ENCODE data around the gene SORCS1. TPM values are rescaled to one million over a fixed set of nuclear protein-coding genes. Genes with fewer than 3 reads are reported as not detected.

The SORCS1 gene
- total RNA-seq, 1 donor from 2014 or later: 1.7 TPM

DNA sequence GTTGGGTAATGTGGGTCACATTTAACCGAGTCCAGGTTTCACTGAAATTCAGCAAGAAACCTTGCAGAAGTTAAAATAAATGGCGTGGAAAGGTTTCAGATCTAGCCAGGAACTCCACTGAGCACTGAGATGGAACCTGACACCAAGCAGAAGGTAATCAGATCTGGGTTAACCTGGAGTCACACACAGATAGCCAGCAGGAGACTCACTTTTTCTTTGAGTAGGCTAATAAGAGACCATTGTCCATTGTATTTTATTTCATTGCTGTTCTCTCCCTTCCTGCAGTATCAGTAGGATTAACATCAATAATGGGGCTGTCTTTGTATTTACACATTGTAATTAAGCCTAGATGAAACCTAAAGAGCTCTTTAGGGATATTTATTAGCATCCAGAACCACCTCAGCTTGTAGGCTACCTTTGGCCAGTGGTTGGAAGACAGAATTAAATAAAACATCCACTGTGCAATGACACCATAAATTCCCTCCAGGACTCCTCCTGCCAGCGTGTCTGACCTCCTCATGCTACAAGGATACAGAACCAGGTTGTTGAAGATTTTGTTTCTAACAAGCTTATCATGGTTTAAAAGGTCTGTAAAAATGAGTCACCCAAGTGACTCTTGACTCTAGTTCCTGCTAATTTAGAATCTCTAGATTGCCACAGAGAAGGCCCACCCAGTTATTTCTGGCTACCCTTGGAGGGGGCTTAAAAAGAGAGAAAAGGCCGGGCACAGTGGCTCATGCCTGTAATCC, 151.1 kb downstream of the SORCS1 start:
- intact Hi-C loops (cut with DNase I): no loop called here
- DNase-seq (no peak), ATAC-seq (ENCODE audit: poor library complexity) (no peak)

DNA sequence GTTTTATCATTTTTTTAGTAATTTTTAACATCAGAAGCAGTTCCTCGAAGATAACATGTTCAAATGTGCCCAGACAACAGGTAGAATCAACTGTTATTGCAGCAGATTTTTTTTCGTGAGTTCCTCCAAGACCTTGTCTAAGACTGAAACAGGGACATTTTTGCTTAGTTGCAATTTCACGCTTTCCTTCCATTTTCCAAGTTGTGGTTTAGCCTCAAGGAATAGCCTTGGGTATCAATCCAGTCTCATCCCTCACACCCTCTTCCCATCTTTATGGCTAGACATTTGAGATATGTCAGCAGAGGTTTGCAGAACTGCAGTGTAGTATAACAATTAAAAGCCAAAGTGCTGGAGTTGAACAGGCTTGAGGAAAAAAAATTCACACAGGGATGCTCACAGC, 152.5 kb downstream of the SORCS1 start:
- ATAC-seq (ENCODE audit: poor library complexity) (no peak), DNase-seq (no peak)
- intact Hi-C loops (cut with DNase I): no loop called here

DNA sequence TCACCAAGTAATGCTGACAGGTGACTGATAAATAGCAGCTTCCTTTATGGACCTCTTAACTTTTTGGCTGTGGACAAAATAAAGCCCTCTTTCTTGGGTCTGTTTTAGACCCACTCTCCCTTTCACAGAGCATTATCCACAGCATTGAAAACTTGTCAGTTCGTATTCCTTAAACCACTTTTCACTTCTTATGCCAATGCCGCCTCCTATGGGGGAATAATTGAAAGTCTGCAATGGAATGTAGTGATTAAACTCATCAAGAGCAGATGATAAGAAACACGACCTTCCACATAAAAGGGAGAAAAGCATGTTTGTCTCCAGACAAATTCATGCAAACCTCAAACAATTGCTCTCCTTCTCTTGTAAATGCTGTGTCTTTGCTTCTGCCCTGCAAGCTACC, 153.4 kb downstream of the SORCS1 start:
- intact Hi-C loops (cut with DNase I): no loop called here
- DNase-seq: no peak
- no peak for ATAC-seq (ENCODE audit: poor library complexity)

GRCh38 chr10:107010531-107010930, 154.0 kb downstream of the SORCS1 start:
- no peak for ATAC-seq (ENCODE audit: poor library complexity)
- no peak for DNase-seq
- intact Hi-C loops (cut with DNase I): no loop called here

DNA sequence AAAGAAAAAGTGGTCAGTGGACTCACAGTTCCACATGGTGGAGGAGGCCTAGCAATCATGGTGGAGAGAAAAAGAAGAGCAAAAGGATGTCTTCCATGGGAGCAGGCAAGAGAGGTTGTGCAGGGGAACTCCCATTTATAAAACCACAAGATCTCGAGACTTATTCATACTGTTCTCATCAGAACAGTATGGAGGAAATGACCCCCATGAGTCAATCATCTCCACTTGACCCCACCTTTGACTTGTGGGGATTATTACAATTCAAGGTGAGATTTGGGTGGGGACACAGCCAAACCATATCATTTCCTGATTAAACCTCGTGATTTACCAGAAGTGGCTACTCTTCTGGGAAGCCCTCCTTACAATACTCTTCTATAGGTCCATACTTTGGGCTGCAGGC, 160.1 kb downstream of the SORCS1 start:
- DNase-seq (no peak), ATAC-seq (ENCODE audit: poor library complexity) (no peak)
- intact Hi-C loops (cut with DNase I): no loop called here

- DNase-seq (no peak), ATAC-seq (ENCODE audit: poor library complexity) (no peak)
- intact Hi-C loops (cut with DNase I): no loop called here
Observed at GRCh38 chr10:107002068-107002467, 162.4 kb downstream of the SORCS1 start.

- DNase-seq: no peak
- intact Hi-C loops (cut with DNase I): no loop called here
- ATAC-seq (ENCODE audit: poor library complexity): no peak
Observed at GRCh38 chr10:106999118-106999707, 165.3 kb downstream of the SORCS1 start.

DNA sequence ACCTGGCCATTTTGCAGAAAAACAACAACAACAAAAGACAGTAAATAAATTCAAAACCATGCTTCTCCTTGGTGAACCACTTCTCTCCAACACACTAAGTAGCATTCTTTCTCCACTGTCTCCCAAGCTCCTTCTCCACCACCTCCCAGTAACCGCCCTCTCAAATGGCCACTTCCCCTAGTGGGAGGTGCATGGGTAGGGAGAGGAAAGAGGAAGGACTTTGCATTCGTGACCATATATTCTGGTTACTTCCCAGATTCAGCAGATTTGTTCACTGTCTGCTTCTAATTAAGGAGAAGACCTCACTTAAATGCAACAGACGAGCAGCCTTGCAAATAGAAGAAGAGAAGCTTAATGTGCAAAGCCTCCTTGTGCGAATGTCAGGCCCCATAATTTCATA, 166.8 kb downstream of the SORCS1 start:
- peak; percentile 47 for DNase-seq
- intact Hi-C loops (cut with DNase I): no loop called here
- peak; percentile 71 for ATAC-seq (ENCODE audit: poor library complexity)

GRCh38 chr10:106996510-106996909, 168.0 kb downstream of the SORCS1 start:
- ATAC-seq (ENCODE audit: poor library complexity) (no peak), DNase-seq (no peak)
- intact Hi-C loops (cut with DNase I): no loop called here

DNA sequence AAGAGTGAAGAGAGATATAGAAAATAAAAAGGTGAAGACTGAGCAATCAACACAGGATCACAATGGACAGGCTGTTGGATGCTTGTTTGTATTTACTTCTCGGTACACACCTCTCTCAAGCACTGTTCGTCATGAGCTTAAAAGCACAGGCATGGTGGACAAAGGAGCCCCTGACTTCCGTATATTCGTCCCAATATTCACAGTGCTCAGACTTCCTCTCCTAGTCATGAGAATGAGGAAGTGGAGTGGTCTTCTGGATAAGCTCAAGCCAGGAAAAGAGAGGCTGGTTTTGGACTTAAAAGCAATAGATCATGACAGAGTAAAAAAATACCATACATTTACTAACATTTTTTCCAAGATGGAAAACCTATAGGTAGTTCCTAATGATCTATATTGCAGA, 172.5 kb downstream of the SORCS1 start:
- ATAC-seq (ENCODE audit: poor library complexity): no peak
- no peak for DNase-seq
- intact Hi-C loops (cut with DNase I): no loop called here

GRCh38 chr10:106991091-106991490, 173.4 kb downstream of the SORCS1 start:
- no peak for DNase-seq
- intact Hi-C loops (cut with DNase I): no loop called here
- ATAC-seq (ENCODE audit: poor library complexity): no peak

GRCh38 chr10:106987362-106987761, 177.1 kb downstream of the SORCS1 start:
- intact Hi-C loops (cut with DNase I): no loop called here
- DNase-seq (no peak), ATAC-seq (ENCODE audit: poor library complexity) (no peak)

DNA sequence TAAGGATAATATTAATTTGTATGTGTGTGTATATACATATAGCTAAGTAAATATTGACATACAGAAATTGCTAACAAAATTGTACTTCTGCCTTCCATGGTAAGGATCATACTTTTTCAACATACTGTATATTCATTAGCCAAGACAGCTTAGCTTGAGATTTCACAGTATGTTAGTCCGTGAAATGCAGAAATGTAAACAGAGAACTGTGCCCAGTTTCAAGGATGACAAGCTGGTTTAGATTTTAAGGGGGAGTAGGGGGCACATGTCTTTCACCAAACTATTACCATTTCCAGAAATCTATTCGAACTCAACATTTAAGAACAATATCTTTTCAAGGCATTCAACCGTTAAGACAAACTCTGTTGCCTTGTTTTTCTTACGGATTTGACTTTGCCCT, 182.2 kb downstream of the SORCS1 start:
- ATAC-seq (ENCODE audit: poor library complexity): no peak
- intact Hi-C loops (cut with DNase I): no loop called here
- no peak for DNase-seq

DNA sequence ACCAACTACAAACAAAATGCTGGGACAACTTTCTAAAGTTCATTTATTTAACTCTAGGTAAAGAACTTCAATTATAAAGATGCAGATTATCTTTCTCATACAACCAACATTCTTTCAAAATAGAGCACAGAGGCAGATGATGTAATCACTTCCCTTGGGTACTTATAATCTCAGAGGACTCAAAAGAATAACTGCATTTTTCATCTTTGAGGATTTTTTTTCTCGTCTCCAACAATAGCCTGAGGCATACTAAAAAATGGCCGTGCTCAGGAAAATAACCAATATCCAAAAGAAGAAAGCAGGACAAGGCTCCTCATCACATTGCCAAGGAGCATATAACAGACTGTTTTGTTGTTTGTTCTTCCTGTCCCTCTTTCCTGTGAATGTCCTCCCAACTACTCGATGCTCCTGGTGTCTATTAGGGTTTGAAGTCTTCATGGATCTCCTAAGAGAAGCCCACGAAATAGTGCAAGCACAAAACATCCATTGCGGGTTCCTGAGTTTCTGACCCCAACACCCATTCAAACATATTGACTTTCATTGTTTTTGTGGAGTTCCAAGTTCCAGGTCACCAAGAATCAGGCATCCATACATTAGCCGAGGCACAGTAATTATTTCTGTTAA, 182.9 kb downstream of the SORCS1 start:
- no peak for ATAC-seq (ENCODE audit: poor library complexity)
- DNase-seq: no peak
- intact Hi-C loops (cut with DNase I): no loop called here

DNA sequence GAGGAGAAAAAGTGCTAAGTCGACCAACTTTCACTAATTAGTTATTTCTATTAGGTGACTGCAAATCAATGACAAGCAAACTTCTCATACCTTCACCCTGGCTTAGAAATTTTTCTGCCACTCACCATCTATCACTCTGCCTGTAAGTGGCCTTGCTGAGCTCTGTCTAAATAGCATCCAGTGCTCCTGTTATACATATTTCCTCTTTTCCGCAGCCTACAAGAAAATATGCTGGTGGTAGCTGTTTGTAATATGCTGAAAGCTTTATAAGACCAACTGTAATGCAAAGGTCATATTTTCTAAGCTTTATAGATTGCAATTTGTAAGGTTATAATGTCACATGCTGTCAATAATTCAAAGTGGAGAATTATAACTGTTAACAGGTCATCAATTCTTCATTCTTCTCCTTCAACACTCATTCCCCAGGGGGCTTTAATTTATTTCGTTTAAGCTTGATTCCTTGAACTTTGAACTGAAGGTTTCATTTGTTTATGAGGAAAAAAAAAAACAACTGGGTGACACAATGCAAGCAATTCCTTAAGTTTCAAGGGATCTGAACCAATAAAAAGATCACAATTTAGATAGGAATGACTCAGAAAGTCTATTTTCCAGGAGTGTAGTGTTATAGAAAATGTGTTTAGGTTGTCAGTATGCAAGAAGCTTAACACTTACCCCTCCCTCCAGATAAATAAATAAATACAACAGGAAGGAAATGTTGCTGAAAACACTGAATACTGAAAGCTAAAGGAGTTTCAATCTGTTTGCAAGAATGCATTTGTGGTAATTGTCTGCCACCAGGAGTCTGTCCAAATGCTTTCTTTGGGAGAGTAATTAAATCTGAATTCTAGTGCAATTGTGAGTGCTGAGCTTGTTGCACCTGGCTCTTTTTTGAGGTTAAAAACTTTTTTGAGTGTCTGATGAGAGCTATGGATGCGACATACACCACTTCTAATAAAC, 183.7 kb downstream of the SORCS1 start:
- no peak for DNase-seq
- no peak for ATAC-seq (ENCODE audit: poor library complexity)
- intact Hi-C loops (cut with DNase I): no loop called here

GRCh38 chr10:106978756-106979155, 185.8 kb downstream of the SORCS1 start:
- ATAC-seq (ENCODE audit: poor library complexity) (no peak), DNase-seq (no peak)
- intact Hi-C loops (cut with DNase I): no loop called here

DNA sequence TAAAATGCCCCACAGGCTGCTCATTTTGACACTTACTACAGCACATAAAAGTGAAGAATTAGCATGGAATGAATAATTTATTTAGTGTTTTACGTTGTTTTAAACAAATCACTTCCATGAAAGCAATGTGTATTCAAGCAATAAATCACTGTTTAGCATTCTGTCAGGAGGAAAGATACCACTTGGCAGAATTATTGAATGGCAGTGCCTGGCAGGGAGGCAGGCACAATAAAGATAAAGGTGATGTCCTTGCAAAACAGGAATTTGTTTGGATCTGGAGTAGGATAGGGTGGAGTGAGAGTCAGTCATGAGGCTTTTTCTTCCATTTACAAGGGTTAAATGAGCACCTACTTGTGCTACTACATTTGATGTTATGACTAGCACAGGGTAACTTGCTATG, 190.8 kb downstream of the SORCS1 start:
- DNase-seq: no peak
- intact Hi-C loops (cut with DNase I): no loop called here
- no peak for ATAC-seq (ENCODE audit: poor library complexity)

DNA sequence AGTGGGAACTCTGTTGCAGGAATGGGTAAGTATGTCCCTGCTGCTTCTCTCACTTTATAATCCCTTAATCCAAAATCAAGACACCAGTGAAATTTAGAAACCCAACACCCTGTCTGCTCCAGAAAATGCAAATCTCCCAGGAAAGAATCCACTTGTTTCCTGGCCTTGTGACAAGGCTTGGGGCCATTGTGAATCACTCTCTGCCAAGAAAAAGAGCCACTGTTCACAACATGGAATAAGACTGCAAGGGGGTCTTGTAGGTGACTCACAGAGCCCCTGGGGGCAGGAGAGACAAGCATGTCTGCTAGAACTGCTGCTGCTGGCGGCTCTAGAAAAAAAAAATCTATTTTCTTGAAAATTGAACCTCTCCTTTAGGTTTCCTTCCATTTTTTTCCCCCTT, 191.2 kb downstream of the SORCS1 start:
- DNase-seq (no peak), ATAC-seq (ENCODE audit: poor library complexity) (no peak)
- intact Hi-C loops (cut with DNase I): no loop called here

DNA sequence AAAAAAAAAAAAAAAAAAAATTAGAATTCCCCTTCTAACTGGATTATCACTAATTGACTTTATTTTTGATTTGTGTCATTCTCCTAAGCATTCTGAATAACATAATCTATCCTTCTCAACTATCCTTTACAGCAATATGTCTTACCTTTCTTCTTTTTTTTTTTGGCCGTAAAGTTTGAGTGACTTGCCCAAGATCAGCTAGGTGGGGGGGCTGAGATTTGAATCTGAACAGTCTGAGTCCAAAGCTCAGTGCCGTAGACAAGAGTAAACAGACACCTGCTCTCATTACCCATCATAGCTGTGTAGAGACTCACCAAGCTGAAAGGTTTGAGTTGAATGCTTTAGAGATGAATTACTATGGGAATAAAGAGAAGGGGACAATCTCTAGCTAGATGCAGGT, 192.1 kb downstream of the SORCS1 start:
- DNase-seq (no peak), ATAC-seq (ENCODE audit: poor library complexity) (no peak)
- intact Hi-C loops (cut with DNase I): no loop called here

Measured in Right ventricle myocardium superior (tissue), 1 donor.